H1 (cell line): Measurements from ENCODE around the gene SLC22A2. TPM values are rescaled to one million over a fixed set of nuclear protein-coding genes. Genes with fewer than 3 reads are reported as not detected.

Source experiments
- CHD7 ChIP-seq: fragments of 300-600 bp; sonication (generic); IDR thresholded peaks from 2 replicates; pipeline ENCODE4 v1.7.1; 2012; ENCODE audit warnings: low read length, moderate library complexity, mild to moderate bottlenecking, inconsistent platforms; ENCODE audit not compliant: insufficient replicate concordance
- E2F6 ChIP-seq: IDR thresholded peaks from 2 replicates; pipeline ENCODE4 v1.6.1; 2012; ENCODE audit warnings: inconsistent platforms
- EP300 ChIP-seq, 2 experiments: IDR thresholded peaks; 1 replicate in 1 of 2; 2 replicates in 1 of 2; pipeline ENCODE4 v1.6.1; 2011 to 2012; ENCODE audit warnings: low read depth in 2 of 2, low read length in 2 of 2, mild to moderate bottlenecking in 2 of 2, borderline replicate concordance in 1 of 2, inconsistent platforms in 1 of 2, moderate library complexity in 1 of 2
- KDM5A ChIP-seq: fragments of 200-600 bp; IDR thresholded peaks from 2 replicates; pipeline ENCODE4 v1.7.1; 2012; ENCODE audit warnings: mild to moderate bottlenecking, low read length, inconsistent platforms, mixed read lengths
- POLR2A ChIP-seq, 2 experiments: IDR thresholded peaks; 1 replicate in 1 of 2; 2 replicates in 1 of 2; pipeline ENCODE4 v1.6.1; 2011; ENCODE audit warnings: low read depth in 2 of 2, low read length in 2 of 2, mild to moderate bottlenecking in 2 of 2; ENCODE audit errors: control extremely low read depth in 1 of 2
- POLR2AphosphoS5 ChIP-seq: IDR thresholded peaks from 2 replicates; pipeline ENCODE4 v1.6.1; 2011; ENCODE audit warnings: low read depth, low read length
- RAD21 ChIP-seq, 2 experiments: IDR thresholded peaks in 1 of 2; conservative IDR thresholded peaks in 1 of 2; 2 replicates each; pipeline ENCODE4 v1.6.1; 2011; ENCODE audit warnings: low read depth in 2 of 2, low read length in 2 of 2, improper control_type of control experiment in 1 of 2, inconsistent platforms in 1 of 2, mild to moderate bottlenecking in 1 of 2, moderate library complexity in 1 of 2
- TEAD4 ChIP-seq: IDR thresholded peaks from 2 replicates; pipeline ENCODE4 v1.6.1; 2012; ENCODE audit warnings: low read depth, low read length, inconsistent platforms, mixed read lengths
- YY1 ChIP-seq: IDR thresholded peaks from 2 replicates; pipeline ENCODE4 v1.6.1; 2011; ENCODE audit warnings: low read depth, mild to moderate bottlenecking, low read length
- polyA plus RNA-seq, 7 experiments: library from polyadenylated mRNA; depleted of rRNA in 3 of 7; stranded (reverse) in 5 of 7; unstranded in 2 of 7; fragments of >200 nt in 5 of 7; fragments of 200-250 nt in 2 of 7; gene quantifications; 1 replicate in 5 of 7; 2 replicates in 1 of 7; 4 replicates in 1 of 7; pipeline versions ENCODE4 v1.2.1 to v1.2.3, GENCODE V29; 2011 to 2013; ENCODE audit warnings: missing spikeins in 2 of 7, mixed read lengths in 2 of 7
- total RNA-seq: library from RNA; stranded (reverse); fragmentation: NEBNext Ultra II Directional; extraction: Animal tissue kit (Norgen Biotek cat#: 25700); gene quantifications from 2 replicates; pipeline ENCODE4 v1.2.1, GENCODE V29; 2021

The SLC22A2 gene
- total and polyA plus RNA-seq, 2 of the 8 experiments (the other 6 are each of a cell fraction or from before 2014, with no cell fraction given): 0.23 to 1.4 TPM

GRCh38 chr6:160224639-160225237, 33.9 kb downstream of the SLC22A2 start (continued):
- TF ChIP-seq YY1 (no peak), POLR2AphosphoS5 (no peak), EP300 (IDR thresholded peaks at IDR 0.05; ENCODE audit: borderline replicate concordance in 1 of 2, low read depth in 2 of 2, low read length in 2 of 2) (no peak), RAD21 (IDR thresholded peaks at IDR 0.05 in 1 of 2, conservative IDR thresholded peaks at IDR 0.05 in 1 of 2; ENCODE audit: low read depth in 2 of 2, low read length in 2 of 2) (no peak), KDM5A (no peak), POLR2A (IDR thresholded peaks at IDR 0.05; ENCODE audit: control extremely low read depth in 1 of 2, low read depth in 2 of 2, low read length in 2 of 2) (no peak), TEAD4 (no peak), E2F6 (no peak), CHD7 (no peak)
- TF ChIP-seq, all 59 proteins: peak for 0
